Subcutaneous adipose tissue (tissue), 4 donors: ENCODE data around the gene LAMP5. TPM values are rescaled to one million over a fixed set of nuclear protein-coding genes. Genes with fewer than 3 reads are reported as not detected.

ENCODE experiments used
- total RNA-seq, 4 donors: library from RNA; depleted of rRNA; stranded (reverse); fragments of >200 nt; gene quantifications; one replicate each; pipeline ENCODE4 v1.1.0, GENCODE V29; 2016
- TF ChIP-seq, protein P1 (sequence below): fragments of 450-650 bp; IDR thresholded peaks from one replicate; pipeline ENCODE4 v1.5.1; 2016; ENCODE audit warnings: low read depth, mild to moderate bottlenecking, control low read depth, antibody characterized with exemption, moderate library complexity

The LAMP5 gene
- total RNA-seq, 4 donors from 2014 or later = not detected

- TF ChIP-seq, protein P1, sequence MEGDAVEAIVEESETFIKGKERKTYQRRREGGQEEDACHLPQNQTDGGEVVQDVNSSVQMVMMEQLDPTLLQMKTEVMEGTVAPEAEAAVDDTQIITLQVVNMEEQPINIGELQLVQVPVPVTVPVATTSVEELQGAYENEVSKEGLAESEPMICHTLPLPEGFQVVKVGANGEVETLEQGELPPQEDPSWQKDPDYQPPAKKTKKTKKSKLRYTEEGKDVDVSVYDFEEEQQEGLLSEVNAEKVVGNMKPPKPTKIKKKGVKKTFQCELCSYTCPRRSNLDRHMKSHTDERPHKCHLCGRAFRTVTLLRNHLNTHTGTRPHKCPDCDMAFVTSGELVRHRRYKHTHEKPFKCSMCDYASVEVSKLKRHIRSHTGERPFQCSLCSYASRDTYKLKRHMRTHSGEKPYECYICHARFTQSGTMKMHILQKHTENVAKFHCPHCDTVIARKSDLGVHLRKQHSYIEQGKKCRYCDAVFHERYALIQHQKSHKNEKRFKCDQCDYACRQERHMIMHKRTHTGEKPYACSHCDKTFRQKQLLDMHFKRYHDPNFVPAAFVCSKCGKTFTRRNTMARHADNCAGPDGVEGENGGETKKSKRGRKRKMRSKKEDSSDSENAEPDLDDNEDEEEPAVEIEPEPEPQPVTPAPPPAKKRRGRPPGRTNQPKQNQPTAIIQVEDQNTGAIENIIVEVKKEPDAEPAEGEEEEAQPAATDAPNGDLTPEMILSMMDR = no peak
Observed at GRCh38 chr20:9555781-9556180, 41.4 kb downstream of the LAMP5 start.

GRCh38 chr20:9557411-9557810 lies 43.0 kb downstream of the LAMP5 start:
- TF ChIP-seq, protein P1 = no peak

DNA sequence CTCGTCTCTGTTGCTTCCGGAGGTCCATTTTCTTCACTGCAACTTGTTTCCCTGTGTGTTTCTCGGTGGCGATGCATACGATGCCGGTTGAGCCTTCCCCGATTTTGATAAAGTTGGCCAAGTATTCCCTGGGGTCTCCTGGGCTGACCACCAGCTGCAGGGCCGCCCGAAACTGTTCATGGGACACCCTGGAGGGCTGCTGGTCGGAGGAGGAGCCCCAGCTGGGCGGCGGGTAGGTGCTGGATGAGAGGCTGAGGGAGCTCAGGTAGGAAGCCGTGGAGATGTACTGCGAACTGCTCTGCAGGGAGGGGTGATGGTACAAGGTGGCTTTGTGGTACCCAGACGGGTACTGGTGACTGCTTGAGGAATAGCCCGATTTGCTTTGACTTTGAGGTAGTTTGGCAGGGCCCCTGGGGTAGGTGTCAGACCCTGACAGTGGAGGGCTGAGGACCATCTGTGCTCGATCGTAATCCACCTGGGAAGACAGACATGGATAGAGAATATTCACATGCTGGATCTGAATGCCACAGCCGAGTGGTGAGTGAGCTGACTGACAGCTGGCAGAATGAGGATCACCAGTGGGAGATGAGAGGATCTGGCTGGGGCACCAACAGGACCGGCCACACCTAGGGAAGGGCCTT lies 51.6 kb downstream of the LAMP5 start:
- TF ChIP-seq, protein P1 = no peak

DNA sequence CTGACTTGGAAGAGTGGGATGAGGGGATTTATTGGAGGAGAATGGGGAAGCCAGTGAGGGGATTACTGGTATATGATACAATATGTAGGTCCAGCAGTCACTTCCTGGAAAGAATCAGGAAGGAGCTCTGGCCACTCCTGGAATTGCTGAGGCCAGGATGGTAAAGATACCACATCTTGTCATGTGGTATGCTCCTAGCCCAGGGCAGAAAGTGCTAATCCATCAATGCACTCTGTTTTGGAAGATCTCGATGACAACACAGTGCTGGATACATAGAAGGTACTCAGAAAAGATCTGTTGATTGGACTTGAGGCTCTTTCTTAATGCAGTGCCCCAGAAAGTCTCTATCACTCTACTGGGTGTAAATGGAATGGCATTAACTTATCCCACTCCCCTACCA lies 52.6 kb downstream of the LAMP5 start:
- TF ChIP-seq, protein P1 = no peak

DNA sequence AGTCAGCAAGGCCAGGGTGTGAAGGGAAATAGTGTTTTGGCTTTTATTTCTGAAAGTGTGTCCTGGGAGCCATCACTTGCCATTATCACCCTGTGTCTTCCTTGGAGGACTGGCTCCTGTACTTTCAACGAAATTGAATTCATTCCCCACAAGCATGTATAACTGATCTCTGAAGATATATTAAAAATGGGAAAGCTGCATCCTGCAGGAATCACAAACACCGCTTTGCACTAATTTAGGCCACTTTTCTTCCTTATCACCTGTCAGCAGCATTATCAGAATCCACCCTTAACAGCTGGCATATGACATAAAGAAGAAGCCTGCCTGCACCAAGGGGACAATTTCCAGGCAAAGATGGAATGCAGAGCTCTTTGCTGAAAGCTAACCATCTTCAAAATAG lies 56.2 kb downstream of the LAMP5 start:
- TF ChIP-seq, protein P1 = no peak

- TF ChIP-seq, protein P1 = no peak
Observed at GRCh38 chr20:9571783-9572182, 57.4 kb downstream of the LAMP5 start.

DNA sequence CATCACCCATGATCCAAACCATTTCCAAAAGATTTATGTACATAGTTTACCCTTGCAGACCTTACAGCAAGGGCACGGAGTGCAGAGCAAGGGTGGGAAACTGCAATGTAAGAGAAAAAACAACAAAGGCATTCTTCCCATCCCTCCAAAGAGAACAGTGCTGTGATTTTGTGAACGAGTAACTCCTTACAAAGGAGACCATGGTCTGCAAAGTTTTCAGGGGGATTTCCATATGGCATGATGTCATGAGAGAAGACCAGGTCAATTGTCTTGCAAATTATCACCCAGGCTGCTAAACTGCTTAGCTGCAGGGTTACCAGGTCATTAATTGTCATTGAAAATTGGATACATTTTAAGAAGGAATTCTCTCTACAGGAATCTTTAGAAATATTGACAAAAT lies 58.3 kb downstream of the LAMP5 start:
- TF ChIP-seq, protein P1 = no peak
